Measurements from ENCODE around the gene SMC1B.
"Not testable (repeated sequence)": the region's sequence is repeated elsewhere in the genome, so short reads cannot be mapped to it uniquely, and the experiment has no call there.

SMC1B gene

GRCh38 chr22:45295492-45295891 is 117.9 kb downstream of the SMC1B start:
- no peaks in the 10 kb centered on the region for H3K9me3 ChIP-seq (ENCODE audit: insufficient read depth, low read depth, low read length)
- H3K27me3 ChIP-seq (ENCODE audit: insufficient read depth, low read length), result no peaks in the 10 kb centered on the region
- no peak overlapping the region for H3K4me3 ChIP-seq (ENCODE audit: low read length)
- no peak overlapping the region for H3K9ac ChIP-seq (ENCODE audit: low read depth, low read length)
- H3K4me1 ChIP-seq (ENCODE audit: insufficient read depth, low read length), result peaks cover 11% of the 10 kb centered on the region; the same call in 1 of the 2 replicates
- no peaks in the 10 kb centered on the region for H3K36me3 ChIP-seq (ENCODE audit: insufficient read depth, low read length)
- 90% methylated on average over 9 of the region's 9 CpGs for WGBS
- no peak overlapping the region for H3K27ac ChIP-seq (ENCODE audit: low read depth, low read length)

GRCh38 chr22:45295004-45295403 is 118.4 kb downstream of the SMC1B start:
- H3K4me1 ChIP-seq (ENCODE audit: insufficient read depth, low read length), result peaks cover 11% of the 10 kb centered on the region; the same call in 1 of the 2 replicates
- not testable (repeated sequence) for H3K27me3 ChIP-seq (ENCODE audit: insufficient read depth, low read length); H3K4me3 ChIP-seq (ENCODE audit: low read length); H3K27ac ChIP-seq (ENCODE audit: low read depth, low read length); H3K9me3 ChIP-seq (ENCODE audit: insufficient read depth, low read depth, low read length); H3K36me3 ChIP-seq (ENCODE audit: insufficient read depth, low read length); H3K9ac ChIP-seq (ENCODE audit: low read depth, low read length)
- WGBS, result 93% methylated on average over 6 of the region's 6 CpGs
